NCI-H2227 (cell line): ENCODE measurements around the gene SOD3.

Experiments used
- DNase-seq: peaks from one replicate; lab custom pipeline; 2025; ENCODE audit not compliant: unreplicated experiment; lab: John Stamatoyannopoulos, UW

SOD3 gene

DNA sequence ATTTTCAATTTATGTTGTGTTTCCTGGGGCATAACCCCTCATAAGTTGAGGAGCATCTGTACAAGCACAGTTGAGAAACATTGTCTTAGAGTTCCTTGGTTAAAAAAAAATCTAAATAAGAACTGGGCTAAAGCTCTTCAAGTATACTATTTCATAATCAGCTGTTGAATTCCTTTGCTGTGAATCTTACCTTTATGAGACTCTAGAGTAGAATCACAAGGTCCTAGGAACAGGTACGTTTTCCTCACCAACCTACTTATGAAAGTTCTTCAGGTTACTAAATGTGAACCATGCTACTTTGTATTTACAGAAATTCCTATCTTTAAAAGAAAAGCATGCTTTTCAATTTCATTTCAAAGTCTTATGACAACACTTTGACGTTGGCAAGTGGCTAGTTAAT is 20.9 kb upstream of the SOD3 start:
- no peak for DNase-seq

DNA sequence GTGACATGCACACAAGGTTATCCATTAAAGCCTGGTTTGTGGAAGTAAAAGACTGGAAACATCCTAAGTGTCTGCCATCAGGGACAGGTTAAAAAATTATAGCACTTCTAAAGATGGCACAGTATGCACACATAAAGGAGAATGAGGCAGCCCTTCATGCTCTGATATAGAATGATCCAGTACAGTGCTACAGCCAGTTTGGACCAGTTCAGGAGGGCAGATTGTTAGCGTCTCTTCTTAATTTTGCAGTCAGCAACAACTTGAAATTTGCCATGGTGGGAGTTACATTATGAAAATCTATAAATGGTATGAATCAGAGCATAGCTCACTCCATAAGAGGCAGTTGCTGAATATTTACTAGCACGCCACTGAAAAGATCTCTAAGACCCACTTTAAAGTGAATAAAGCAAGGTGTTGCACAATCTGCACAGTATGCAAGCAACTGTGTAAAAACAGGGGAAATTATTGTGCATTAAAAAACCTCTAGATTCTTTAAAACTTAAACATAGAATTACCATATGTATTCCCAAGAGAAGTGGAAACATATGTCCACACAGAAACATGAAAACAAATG is 20.3 kb upstream of the SOD3 start:
- no peak for DNase-seq

DNA sequence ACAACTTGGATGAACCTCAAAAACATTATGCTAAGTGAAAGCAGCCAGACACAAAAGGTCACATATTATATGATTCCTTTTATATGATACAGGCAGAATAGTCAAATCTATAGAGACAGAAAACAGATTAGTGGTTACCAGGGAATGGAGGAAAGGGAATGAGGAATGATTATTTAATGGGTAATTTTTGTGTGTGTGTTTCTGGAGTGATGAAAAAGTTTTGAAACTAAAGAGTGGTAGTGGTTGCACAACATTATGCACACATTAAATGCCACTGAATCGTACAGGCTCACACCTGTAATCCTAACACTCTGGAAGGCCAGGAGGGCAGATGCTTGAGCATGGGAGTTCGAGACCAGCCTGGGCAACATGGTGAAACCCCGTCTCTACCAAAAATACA is 19.6 kb upstream of the SOD3 start:
- no peak for DNase-seq

DNA sequence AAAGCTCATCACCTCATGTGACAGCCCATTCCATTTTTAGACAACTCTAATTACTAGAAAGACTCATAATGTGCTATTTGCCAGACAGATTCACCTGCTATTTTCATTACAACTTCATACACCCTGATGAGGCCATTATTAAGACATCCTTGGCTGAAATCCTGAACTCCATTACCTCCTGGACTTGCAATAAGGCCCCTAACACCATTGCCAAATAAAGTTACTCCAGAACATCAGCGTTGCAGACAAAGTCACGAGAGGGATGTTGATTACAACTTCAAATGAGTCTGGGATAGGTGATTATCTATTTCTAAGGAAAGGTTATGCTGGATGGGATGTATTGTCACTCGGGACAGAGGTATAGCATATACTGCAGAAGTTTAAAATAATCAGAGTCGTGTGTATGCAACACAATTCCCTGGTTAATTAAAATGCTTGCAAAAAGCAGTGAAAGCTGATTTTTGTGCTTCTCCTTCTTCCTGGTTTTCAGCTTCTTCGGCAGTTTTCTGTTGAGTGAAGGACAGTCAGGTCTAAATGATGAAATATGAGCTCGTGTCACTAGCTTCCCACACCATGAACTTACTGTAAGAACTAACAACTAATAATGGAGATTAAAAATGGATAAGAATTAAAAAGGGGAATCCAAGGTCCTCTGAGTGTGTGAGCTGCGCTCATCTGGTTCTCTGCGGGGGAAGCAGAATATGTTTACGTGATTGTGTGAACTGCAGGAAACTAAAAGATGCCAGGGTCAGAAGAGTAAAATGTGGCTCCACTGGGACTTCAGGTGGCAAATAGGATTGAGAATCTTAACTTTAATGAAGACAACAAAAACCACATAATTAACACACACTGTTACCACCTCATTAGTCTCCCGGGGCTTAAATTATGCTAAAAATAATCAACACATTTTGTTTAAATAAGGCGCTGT is 17.6 kb upstream of the SOD3 start:
- DNase-seq = no peak

DNA sequence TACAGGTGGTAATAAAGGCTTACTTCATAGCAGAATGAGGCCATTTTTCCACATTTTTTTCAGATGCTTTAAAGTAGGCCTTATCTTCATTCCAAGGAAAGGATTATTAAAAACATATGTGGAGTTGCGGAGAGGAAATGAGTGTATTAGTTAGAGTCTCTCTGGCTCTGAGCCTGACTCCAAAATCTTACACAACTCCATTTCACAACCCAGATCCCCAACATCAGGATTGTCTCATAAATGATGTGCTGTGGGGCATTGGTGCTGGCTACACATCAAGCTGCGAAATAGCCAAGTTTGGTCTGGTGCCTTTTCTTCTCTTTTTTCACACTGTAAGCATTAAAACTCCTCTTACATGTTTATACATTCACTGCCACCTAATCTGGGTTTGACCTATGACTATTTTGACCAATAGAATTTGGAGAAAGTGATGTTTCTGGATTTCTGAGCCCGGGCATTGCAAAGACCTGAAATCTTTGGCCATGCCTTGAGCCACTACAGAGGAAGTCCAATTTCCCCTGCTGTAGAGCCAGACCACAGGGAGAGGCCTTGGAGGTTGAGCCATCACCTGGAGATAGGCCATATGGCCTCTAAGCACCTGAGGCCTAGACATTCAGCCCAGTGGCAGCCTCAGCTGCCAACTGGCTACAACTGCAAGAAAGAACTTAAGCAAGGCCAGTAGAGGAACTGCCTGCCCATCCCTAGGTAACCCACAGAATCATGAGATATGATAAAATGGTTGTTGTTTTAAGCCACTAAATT is 16.7 kb upstream of the SOD3 start:
- no peak for DNase-seq

- no peak for DNase-seq
Observed at GRCh38 chr4:24780936-24781495, 14.4 kb upstream of the SOD3 start.

- no peak for DNase-seq
Observed at GRCh38 chr4:24781999-24782745, 13.2 kb upstream of the SOD3 start.

GRCh38 chr4:24783506-24783905 is 11.9 kb upstream of the SOD3 start:
- DNase-seq = no peak

GRCh38 chr4:24791043-24791442 is 4.3 kb upstream of the SOD3 start:
- DNase-seq = no peak

DNA sequence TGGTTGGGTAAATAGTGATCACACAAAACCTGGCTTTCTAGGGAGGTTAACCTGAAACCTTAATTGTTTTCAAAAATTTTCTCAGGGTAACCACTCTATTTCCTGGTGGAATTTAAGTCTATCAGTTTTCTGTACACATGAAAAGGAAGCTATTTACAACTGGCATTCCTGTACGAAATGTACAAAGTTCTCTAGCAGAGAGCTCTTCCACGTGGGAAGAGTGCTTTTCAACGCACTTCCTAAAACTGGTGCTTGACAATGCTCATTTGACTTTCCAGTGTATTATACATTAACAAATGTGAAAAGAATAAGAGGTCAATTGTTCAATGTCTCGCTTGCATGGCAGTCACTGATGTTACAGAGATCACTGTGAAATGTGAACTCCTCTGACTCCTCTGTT is 2.8 kb upstream of the SOD3 start:
- DNase-seq = no peak

- peak; percentile 0 for DNase-seq
Observed at GRCh38 chr4:24793219-24794005, 2.0 kb upstream of the SOD3 start.

DNA sequence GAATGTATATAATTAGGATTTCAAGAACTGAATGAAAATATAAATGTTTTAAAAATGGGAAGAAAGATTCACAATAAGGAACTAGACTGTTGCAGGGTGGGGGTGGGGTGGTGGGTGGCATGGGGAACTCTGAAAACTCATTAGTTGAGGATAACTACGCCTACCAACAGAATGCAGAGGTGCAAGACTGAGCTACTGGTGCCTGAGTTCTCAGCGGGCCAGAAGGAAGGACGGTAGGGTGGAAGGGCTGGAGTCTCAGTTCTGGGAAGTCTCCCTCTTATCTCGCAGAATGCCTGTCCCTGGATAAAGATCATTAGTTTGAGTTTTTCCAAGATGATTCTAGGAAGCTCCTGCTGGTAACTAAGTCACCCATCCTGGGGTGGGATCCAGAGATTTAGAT is 1.3 kb upstream of the SOD3 start:
- no peak for DNase-seq

GRCh38 chr4:24794480-24794879 is 893 bp upstream of the SOD3 start:
- DNase-seq = no peak

- DNase-seq = no peak
Observed at GRCh38 chr4:24795666-24796381, 451 bp downstream of the SOD3 start.

GRCh38 chr4:24796620-24797019 is 1.2 kb downstream of the SOD3 start:
- DNase-seq = no peak

- no peak for DNase-seq
Observed at GRCh38 chr4:24798036-24798610, 2.8 kb downstream of the SOD3 start.

- DNase-seq = no peak
Observed at GRCh38 chr4:24799196-24799543, 3.8 kb downstream of the SOD3 start.

DNA sequence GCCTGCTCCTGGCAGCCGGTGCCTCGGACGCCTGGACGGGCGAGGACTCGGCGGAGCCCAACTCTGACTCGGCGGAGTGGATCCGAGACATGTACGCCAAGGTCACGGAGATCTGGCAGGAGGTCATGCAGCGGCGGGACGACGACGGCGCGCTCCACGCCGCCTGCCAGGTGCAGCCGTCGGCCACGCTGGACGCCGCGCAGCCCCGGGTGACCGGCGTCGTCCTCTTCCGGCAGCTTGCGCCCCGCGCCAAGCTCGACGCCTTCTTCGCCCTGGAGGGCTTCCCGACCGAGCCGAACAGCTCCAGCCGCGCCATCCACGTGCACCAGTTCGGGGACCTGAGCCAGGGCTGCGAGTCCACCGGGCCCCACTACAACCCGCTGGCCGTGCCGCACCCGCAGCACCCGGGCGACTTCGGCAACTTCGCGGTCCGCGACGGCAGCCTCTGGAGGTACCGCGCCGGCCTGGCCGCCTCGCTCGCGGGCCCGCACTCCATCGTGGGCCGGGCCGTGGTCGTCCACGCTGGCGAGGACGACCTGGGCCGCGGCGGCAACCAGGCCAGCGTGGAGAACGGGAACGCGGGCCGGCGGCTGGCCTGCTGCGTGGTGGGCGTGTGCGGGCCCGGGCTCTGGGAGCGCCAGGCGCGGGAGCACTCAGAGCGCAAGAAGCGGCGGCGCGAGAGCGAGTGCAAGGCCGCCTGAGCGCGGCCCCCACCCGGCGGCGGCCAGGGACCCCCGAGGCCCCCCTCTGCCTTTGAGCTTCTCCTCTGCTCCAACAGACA is 4.4 kb downstream of the SOD3 start:
- no peak for DNase-seq
